Activated T-cell treated with anti-CD3 and anti-CD28 coated beads, Interleukin-2, amount 50 U/mL, for 1 hour (primary cell): ENCODE measurements around the gene THBD.

ENCODE experiments used
- DNase-seq: peaks from one replicate; pipeline ENCODE4 v3.0.0-alpha.2; 2020

Gene THBD, protein sequence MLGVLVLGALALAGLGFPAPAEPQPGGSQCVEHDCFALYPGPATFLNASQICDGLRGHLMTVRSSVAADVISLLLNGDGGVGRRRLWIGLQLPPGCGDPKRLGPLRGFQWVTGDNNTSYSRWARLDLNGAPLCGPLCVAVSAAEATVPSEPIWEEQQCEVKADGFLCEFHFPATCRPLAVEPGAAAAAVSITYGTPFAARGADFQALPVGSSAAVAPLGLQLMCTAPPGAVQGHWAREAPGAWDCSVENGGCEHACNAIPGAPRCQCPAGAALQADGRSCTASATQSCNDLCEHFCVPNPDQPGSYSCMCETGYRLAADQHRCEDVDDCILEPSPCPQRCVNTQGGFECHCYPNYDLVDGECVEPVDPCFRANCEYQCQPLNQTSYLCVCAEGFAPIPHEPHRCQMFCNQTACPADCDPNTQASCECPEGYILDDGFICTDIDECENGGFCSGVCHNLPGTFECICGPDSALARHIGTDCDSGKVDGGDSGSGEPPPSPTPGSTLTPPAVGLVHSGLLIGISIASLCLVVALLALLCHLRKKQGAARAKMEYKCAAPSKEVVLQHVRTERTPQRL

DNA sequence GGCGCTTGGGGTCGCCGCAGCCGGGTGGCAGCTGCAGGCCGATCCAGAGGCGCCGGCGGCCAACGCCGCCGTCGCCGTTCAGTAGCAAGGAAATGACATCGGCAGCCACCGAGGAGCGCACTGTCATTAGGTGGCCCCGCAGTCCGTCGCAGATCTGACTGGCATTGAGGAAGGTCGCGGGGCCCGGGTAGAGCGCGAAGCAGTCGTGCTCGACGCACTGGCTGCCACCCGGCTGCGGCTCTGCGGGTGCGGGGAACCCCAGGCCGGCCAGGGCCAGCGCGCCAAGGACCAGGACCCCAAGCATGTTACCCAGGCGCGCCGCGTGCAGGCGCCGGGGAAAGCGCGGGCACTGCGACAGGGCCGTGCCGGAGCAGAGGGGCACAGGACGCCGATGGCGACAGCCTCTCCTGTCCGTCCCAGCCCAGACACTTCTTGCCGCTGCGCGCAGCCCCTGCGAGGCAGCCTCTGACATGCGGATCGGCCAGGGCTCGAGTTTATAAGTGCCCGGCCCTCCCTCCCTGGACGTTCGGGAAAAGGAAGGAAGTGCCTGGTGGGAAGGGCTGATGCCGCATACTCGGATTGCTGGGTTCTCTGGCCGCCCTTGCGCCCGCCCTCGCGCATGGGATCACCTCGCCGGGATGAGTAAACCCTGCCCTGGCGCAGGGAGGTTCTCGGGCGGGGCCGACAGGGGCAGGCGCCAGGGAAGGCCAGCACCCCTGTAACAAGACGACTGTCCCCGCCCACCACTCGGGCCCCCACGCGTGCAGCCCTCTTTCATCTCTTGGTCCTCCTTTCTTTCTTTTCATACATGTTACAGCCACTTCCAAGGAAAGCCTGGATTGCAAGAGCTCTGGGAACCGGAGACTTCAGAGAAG is at the start of gene THBD:
Gene THBD (minus strand): TSS at position 472 of the 875 bp plus-strand sequence. CDS start 168 bp downstream, at position 304.
- DNase-seq: no peak

DNA sequence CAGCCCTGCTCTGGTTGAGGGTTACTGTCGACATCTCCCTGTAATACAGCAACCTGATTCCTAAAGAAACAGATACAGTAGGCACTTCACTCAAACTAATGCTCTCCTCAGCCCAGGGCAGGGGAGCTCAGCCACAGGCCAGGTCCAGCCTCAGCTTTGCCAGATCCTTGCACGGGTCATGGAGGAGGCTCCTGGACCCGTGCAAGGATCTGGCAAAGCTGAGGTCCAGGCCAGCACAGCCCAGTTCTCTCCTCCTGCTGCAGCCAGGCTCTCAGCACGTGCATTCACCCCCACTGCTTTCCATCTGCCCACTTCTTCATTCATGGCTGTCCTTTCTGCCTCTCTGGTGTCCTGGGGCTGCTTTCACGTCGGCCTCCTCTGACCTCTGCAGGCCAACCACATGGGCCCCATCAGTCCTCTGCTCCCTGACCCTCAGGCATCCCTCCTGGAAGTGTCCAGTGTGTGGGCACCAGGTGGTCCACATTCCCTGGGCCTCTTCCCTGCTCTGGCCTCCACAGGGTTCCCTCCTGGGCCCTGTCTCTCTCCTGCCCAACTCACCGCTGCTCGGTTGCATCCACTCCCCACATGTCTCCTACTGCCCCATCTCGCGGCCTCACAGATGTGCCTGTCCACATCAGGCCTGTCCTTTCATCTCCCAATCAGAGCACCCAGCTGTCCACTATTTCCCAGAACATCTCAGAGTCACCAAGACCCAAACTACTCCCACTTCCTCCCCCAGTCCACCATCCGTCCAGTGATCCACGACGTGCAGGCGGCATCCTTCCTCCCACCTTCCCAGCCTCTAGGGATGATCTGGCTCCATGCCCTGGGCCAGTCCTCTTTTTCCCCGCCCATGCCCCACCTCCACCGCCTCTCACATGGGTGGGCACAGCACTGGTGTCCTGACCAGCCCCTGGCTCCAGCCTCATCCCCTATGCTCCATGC is 48.4 kb upstream of the THBD start:
- no peak for DNase-seq

DNA sequence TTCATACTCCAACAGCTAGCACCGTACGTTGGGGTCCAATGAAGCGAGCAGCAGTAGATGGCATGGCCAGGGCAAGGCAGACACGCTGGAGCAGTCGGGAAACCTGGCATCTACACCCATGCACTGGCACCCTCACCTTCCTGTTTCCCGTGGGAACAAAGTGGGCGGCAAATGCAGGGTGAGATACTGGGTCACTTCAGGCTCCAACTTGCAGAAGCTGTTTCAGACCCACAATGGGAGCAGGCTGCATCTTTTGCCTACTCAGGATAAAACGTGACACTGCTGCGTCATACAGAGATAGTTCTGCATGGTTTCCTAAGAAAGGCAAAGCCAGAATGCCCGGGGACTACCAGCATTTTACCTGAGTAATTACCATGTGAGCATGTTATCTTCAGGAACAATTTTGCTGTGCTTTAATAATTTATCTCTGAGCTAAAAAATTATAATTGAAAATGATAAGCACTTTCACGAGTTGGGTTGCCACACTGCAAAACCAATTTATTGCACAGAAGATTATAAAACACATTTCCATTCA is 47.6 kb upstream of the THBD start:
- no peak for DNase-seq

DNA sequence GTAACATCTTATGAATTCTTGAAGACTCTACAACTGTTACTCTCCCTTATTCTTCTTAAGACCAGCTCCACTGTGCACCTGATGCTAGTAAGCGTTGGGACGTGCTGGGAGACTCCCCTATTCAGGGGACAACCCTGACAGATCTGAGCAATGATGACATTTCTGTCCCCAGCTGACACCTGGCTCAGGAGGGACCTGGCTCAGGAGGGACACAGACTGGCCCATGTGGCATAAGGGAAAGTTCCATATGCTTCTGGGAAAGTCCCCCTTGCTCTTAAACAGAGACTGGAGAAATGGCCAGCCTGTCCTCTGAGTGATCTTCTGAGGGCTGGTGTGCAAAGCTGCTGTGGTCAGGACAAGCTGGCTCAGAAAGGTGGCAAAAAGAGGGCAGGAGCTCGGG is 46.6 kb upstream of the THBD start:
- DNase-seq: no peak

DNA sequence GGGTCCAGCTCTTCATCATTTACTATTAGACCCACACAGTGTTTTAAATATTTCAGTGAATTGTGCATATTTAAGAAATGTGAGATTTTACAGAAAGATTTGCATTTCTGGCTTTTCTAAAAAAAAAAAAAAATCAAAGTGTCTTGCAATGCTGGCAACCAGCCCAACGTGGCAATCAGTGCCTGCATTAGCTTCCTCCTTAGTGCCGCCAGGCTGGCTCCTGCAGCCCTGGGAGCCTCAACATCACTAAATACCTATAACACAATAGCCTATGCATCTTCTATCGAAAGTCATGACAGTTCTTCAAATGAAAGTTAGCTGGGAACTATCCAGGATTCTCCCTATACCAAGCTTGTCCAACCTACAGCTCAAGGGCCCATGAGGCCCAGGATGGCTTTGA is 46.0 kb upstream of the THBD start:
- no peak for DNase-seq

DNA sequence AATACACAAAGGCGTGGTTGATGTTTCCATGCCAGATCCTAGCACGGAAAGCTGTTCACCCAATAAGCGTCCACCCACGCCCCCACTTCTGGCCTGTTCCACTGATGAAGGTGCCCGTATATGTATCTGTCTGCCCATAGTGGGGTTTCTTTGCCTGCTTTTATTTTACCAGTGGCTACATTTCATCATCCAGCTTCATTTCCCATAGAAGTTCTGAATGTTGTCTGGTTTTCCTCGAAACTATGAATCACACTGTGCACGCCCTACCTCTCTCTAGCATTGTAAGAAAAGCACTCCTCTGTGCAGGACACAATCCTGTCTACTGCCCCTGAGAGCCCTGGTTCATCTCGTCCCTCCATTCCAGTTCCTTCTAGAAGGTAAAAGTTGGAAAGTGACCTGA is 45.5 kb upstream of the THBD start:
- no peak for DNase-seq

DNA sequence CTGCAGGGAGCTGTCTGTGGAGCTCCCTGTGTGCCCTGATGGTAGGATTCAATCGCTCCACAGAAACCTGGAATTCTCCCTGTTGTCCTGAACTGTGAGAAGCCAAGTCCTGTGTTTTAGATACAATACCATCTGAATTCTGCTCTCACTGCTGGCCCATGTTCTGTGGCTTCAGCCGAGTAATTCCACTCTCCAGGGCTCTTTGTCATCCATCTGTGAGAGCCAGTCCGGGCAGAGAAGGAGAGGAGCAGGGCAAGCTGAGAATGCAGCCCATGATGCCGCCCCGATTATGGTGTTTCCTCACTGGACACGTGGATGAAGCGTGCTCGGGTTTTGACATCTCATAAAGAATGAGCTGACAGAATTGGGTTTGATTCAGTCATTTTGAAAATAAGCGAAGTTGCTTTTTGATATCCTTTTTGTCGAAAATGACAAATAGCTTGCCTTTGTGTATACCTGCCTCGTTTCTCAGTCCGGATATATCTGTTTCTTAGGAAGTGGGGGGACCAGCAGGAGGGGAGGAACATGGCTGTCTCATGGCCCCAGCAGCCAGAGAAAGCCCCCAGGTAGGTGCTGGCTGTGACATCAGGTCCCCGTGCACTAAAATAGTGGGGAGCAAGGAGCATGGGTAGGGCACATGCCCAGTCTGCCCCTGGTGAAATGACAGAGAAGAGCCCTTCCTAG is 44.9 kb upstream of the THBD start:
- no peak for DNase-seq

DNA sequence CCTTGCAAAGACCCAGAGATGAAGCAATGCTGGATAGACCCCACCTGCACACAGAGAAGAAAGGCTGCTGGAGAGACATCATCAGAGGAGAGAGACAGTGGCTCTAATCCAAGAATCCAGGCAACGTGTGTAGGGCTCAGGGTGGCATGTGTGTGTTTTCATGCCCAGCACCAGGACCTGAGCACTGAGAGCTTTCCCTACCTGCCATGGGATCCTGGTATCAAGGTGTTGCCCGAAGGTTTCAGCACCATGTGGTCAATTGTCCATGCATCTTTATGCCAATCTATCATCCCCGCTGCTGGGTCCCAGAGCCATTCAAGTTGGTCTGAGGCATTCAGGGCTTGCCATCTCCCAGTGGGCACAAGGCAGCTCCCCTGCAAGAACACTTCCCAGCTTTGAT is 44.1 kb upstream of the THBD start:
- DNase-seq: no peak

DNA sequence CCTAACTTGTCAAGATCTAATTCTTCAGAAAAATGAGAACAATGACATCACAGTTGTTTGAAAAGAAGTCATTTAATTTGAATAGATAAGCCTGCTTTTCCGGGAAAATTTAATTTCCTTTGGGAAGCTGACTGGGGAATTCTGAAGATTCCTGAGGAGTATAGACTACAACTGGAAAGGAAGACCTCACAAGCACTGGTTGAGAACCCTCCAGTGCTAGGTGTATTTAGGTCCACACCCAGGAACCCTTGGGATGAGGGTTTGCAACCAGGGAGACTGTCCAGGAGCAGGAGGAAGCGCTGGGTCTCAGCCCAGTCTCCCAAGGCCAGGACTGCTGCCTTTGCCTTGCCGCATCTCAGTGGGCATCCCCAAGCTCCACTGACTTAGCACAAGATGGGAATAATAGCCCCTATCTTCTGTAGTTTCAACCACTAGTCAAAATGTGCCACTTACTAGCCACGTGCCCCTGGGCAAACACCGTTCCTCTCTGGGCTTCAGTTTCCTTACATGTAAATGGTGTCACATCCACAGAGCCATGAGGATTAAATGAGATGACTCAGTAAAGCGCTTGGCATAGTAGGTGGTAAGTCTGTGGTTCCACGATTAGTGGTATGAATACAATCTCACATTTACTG is 43.5 kb upstream of the THBD start:
- no peak for DNase-seq

DNA sequence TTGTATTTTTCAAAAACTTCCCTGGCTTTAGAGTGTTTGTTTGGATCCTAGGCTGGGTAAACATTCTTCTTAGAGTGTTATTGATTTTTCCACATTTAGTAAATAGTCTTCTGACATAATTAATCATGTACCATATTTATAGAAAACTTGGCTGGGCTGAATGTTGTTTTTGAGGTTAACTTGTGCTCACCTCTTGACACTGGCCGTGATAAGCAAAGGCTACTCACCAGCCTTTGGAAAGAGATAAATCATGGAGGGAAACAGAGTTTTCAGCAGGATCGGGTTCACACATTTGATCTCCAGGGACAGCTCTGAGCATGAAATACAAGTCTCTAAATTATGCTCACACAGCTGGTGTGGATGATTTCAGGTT is 42.9 kb upstream of the THBD start:
- no peak for DNase-seq

DNA sequence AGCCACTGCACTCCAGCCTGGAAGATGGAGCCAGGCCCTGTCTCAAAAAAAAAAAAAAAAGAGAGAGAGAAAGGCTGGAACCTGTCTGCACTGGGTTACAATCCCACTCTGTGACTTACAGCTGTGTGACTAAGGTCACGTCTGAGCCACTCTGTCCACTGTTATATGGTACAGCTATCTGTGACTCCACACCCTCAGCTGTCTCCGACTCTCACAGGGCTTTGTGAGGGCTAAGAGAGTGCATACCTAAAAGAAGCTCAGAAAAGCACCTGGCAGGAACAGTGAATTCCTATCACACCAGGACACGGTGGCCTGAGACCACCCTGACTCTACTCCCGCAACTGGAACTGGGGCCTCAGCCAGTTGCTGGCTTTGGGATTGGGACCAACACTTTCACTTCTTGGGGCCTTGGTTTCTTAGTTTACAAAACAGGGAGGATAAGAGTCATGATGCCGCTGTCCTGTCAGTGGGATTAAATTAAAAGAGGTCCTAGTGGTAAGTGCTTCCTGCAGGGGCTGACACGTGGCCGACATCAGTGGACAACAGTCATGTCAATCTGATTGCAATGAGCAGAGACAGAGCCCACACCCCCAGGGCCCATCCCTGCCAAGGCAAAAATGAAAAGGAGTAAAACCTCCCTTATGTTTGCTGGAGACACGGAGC is 42.4 kb upstream of the THBD start:
- no peak for DNase-seq

DNA sequence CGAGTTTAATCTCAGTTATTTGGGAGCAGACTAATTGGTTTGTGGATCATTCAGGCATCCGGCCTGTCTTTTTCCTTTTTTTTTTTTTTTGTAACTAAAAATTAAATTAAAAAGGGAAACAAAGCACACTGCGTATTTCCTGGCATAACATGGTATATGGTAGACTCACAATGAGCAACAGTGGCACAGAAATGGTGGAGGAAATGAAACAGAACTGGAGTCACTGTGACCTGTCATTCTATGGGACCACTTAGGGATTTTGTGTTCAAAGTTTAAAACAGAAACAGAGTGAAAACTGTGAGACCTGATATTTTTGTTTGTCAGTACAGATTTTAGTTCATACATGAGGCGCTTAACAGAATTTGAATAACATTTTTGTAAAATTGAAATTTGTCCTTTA is 41.4 kb upstream of the THBD start:
- DNase-seq: no peak

DNA sequence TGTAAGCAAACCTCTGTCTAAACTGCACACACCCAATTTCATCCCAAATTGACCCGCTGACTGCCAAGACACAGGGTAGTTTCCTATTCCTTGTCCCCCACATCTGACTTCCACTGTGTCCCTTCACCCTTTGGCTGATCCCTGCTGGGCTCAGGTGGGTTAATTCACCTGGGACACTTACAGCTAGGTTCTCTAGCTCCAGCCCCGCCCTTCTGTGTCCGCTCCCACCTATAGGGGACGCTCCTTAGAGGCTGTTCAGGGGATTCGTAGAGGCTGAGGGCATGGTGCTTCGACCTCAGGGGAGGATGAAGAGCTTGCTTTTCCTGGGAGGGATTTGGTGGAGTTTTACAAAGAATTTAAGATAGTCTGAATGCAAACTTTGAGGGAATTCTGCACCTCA is 40.7 kb upstream of the THBD start:
- DNase-seq: no peak

DNA sequence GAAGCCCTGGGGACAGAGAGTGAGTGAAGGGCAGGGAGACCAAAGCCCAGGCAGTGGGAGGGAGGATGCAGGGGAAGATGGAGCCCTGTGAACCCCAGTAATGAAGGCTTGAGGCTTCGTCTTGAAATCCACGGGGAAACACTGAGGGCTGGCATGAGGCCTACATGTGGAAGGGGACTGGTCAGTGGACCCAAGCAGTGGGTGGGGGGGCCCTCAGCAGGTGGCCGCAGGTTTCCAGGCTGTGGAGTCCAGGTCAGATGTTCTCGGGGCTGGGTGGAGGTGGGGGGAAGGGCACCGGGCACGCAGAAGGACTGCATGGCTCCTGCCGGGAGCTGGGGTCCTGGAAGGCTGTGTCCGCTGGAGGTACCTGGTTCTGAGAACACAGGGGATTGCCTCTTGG is 39.4 kb upstream of the THBD start:
- DNase-seq: no peak

DNA sequence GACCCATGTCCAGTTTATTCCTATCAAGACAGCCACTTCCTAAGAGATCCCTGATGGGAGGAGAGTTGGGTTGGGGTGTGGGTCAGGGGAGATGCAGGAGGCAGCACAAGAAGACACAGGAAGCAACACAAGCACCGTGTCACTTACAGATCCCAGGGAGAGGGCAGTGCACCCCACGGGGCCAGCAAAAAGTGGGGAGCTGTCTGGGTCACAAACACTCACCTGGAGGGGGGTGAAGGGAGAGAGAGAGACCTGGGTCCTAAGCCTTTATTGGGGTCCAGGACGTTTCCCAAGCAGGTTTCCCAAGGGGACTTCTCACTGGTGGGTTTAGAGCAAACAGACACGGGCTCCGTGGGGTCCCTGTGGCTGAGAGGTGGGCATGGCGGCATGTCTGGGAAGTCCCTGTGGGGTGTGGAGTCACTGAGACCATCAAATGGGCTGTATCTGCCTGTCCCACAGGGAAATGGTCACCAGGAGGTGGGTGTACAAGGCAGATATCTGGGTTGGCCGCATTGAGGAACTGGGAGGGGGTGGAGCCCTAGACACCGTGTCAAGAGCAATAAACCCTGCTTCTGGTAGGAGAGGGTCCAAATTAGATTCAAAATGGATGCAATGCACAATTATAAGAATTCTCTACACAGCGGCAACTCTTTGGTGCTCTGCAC is 38.2 kb upstream of the THBD start:
- no peak for DNase-seq

DNA sequence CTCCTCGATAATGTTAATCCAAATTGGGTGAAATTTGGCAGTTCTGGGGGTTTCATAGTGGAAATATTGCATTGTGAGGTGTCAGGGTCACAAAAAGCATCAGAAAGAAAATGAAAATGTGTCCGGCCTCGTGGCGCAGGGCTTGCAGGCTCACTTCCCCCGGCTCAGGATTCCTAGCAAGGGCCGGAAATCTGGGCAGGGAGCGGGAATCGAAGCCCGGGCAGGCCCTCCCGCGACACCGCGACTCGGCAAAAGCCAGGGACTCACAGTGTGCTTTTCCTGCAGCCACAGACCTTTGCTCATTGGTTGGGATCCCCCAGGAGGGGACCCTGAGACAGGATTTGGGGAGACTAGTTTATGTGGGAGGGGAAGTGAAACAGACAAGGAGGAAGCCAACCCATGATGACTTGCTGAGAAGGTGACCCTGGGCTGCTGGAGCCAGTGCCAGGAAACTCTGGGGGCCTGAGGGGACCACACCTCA is 37.5 kb upstream of the THBD start:
- no peak for DNase-seq

DNA sequence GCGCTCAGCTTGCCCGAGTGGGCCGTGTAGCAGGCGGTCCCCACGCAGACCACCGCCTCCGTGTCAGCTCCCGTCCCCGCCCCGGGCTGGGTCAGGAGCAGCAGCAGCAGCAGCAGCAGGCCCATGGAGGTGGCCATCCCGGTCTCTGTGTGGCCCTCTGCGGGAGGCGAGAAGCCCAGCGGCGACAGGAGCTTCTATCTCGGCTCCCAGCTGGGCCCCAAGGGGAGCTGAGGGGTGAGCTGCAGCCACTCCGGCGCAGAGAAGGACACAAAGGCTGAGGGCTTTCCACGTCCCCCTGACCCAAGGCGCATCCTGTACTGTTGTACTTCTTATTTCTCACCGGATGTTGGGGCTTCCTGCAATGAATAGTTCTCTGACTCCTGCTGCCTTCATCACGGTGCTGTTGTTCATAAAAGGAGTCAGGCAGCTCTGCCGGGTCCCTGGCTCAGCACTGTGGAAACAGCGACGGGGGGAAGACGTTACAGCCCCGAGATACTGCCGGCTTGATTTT is 36.6 kb upstream of the THBD start, which contains the start of gene CD93:
Gene CD93 (minus strand): TSS at position 269 of the 511 bp plus-strand sequence. CDS start 132 bp downstream, at position 137.
- no peak for DNase-seq

DNA sequence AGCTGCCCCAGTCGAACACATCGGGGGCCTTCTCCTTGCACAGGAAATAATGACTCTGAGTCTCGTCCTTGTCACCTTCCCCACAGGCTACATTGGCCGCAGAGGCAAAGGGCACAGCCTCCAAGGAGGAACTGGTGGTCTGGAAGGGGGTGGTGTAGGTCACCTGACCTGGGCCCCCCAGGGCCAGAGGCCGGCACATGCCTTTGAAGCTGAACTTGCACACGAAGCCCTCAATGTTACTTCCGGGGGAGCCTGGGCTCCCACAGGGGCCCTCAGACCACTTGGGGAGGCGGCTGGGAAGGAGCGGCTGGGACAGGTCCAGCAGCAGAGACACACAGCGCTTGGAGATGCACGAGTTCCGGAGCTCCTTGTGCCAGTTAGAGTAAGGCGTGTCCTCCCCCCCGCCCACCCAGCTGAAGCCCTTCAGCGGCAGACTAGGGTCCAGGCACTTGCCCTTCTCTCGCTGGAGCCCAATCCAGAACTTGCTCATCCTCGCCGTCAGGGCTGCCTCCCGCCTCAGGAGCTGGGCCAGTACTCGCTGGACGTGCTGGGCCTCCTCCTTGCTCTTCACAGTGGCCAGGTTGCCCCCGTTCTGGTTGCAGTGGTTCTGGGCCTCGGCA is 36.1 kb upstream of the THBD start:
- no peak for DNase-seq

DNA sequence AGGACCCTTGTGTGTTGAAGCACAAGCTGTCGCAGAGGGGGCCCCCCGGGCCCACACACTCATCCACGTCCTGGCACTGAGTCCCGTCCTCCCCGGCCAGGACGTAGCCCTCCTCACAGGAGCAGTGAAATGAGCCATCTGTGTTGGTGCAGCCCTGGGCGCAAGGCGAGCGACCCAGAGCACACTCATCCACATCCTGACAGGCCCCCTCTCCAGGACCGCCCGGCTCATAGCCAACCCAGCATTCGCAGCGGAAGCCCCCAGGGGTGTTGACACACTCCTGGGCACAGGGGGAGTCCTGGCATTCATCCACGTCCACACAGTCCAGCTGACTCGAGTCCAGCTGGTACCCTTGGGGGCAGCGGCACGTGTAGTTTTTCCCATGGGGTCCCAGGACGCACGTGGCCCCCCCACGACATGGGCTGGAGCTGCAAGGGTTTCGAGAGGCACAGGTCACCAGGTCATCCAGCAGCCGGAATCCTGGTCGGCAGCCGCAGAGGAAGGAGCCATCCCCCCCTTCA is 35.4 kb upstream of the THBD start:
- no peak for DNase-seq
